ES-I3 (cell line): Measurements from ENCODE around the gene HS3ST4.

Experiments
- H3K36me3 ChIP-seq: 2 replicates; pipeline ENCODE4 v1.6.1; 2013; ENCODE audit warnings: mild to moderate bottlenecking, low read length, control low read depth, moderate library complexity; ENCODE audit not compliant: insufficient read depth
- H3K4me1 ChIP-seq: 2 replicates; pipeline ENCODE4 v1.6.1; 2013; ENCODE audit warnings: mild to moderate bottlenecking, control low read depth, low read length; ENCODE audit not compliant: insufficient read depth
- H3K9ac ChIP-seq: 2 replicates; pipeline ENCODE4 v1.6.1; 2013; ENCODE audit warnings: low read depth, mild to moderate bottlenecking, low read length, moderate library complexity
- H3K9me3 ChIP-seq: 2 replicates; pipeline ENCODE4 v1.6.1; 2013; ENCODE audit warnings: mild to moderate bottlenecking, low read length, moderate library complexity; ENCODE audit not compliant: control insufficient read depth, insufficient read depth

The HS3ST4 gene

DNA sequence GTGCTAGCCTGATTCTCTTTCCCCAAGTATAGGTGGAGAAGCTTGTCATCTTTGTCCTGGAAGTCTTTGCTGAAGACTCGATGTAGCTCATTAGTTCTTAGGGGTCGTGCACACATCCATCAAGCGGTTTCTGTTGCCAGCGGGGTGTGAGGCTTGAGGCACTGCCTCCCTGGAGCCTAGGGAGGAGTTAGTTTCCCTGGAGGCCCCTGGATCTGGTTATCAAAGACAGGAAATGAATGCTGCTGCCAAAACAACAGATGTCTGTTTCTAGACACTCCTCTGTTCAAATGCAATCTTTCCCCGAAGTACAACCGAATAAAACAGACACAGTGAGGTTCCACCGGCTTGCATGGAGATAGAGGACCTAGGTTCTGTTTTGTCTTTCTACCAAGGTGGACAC, 17.5 kb downstream of the HS3ST4 start:
- H3K36me3 ChIP-seq = no peaks in the 10 kb centered on the region
- no peaks in the 10 kb centered on the region; the same call in 1 of the 2 replicates for H3K9me3 ChIP-seq
- H3K4me1 ChIP-seq = peaks cover 9% of the 10 kb centered on the region; the same call in 1 of the 2 replicates
- H3K9ac ChIP-seq = no peak overlapping the region

DNA sequence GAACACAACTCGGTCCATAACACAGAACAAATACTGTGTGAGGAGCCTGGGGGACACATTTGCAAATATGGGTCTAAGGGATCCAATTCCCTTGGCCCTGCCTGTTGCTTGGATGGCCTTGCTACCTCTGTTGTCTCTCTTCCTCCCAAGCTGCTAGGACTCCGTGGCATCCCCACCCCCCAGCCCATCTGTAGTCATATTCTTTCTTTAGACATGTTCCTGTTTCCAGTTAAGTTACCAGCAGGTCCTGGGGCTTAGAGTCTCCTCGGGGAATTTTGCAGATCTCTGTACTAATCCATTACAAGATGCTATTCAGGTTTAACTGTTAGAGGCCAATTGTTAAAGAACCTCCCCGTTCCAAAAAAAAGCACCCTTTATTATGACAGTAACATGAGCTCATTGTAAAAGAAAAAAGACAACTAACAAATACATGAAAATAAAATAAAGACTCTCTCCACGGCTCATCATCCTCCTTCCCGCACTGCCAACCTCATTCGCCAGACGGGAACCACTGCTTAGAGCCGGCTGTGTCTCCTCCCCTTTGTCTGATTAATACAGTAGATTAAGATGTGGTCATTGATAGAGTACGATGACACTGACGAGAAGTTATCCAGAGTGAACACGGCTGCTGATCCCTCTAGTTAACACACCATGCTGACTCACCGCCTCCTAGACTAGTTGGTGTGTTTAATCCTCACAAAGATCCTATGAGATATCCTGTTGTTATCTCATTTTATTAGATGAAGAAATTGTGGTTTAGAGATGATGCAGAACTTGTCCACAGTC, 22.2 kb downstream of the HS3ST4 start:
- Histone ChIP-seq H3K9me3 (no peaks in the 10 kb centered on the region), H3K36me3 (no peaks in the 10 kb centered on the region), H3K4me1 (peaks cover 7% of the 10 kb centered on the region; the same call in 1 of the 2 replicates), H3K9ac (no peak overlapping the region)

DNA sequence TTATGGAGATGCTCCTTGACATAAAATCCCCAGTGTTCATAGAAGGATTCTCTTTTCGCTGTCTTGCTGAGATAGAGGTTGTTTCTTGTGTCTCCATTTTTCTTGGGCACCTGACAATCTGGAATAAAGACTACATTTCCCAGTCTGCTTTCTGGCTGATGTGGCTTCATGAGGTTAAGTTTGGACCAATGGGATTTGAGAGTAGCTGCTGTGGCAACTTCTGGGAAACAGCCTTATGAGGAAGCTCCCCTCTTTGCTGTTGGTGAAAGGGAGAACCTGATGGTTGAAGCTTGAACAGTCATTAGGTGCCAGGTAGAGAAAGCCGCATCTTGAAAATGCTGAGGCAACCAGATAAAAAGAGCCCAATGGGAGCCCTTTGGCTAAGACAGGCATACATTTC, 24.4 kb downstream of the HS3ST4 start:
- H3K9ac ChIP-seq = no peak overlapping the region
- H3K36me3 ChIP-seq = no peaks in the 10 kb centered on the region
- H3K9me3 ChIP-seq = no peaks in the 10 kb centered on the region; the same call in 1 of the 2 replicates
- H3K4me1 ChIP-seq = no peaks in the 10 kb centered on the region

DNA sequence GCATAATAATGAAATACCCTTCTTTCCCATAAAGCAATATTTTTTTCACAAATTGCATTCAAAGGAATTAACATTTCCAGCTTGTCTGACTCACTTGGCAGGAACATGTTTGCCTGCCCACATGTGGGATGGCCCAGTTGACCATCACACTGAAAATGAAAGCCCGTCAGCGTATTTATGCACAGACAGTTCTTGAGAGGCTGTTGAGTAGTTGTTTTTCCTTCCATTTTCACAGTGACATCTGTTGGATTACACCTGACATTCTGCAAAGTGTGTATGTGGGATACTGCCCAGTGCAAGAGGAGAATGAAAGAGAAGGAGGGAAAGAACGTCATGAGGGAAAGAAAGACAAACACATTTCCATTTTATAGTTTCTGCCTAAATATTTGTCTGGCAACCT, 29.7 kb downstream of the HS3ST4 start:
- no peaks in the 10 kb centered on the region for H3K36me3 ChIP-seq
- no peaks in the 10 kb centered on the region; the same call in 1 of the 2 replicates for H3K9me3 ChIP-seq
- H3K4me1 ChIP-seq = no peaks in the 10 kb centered on the region
- H3K9ac ChIP-seq = no peak overlapping the region

DNA sequence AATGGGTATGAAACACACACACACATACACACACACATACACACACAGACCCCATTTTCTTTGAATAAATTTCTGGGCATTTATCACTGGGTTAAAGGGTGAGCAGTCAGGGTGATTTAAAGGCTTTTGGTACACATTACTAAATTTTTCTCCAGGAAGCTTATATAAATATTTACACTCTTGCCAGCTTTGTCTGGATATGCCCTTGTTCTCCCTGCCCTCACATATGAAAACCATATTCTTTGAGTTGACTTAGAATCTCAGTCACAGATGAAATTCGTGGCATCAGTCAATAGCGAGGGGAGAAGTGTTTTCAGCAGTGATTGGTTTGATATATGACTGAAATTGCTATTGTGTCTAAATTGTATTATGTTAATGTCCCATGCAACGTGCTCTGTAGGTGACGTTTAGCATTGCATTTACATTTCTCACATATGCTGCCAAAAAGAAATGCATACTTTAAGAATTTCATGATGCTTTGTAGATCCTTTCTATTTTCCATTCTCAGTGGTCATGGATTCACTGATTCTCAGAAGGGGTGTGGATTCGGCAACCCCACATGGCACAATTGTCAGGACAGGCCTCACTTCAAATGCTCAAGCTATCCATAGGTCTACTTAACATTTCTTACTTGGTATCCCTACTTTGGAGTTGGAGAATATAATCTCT, 34.8 kb downstream of the HS3ST4 start:
- Histone ChIP-seq H3K36me3 (no peaks in the 10 kb centered on the region), H3K4me1 (no peaks in the 10 kb centered on the region), H3K9ac (no peak overlapping the region), H3K9me3 (no peaks in the 10 kb centered on the region)

DNA sequence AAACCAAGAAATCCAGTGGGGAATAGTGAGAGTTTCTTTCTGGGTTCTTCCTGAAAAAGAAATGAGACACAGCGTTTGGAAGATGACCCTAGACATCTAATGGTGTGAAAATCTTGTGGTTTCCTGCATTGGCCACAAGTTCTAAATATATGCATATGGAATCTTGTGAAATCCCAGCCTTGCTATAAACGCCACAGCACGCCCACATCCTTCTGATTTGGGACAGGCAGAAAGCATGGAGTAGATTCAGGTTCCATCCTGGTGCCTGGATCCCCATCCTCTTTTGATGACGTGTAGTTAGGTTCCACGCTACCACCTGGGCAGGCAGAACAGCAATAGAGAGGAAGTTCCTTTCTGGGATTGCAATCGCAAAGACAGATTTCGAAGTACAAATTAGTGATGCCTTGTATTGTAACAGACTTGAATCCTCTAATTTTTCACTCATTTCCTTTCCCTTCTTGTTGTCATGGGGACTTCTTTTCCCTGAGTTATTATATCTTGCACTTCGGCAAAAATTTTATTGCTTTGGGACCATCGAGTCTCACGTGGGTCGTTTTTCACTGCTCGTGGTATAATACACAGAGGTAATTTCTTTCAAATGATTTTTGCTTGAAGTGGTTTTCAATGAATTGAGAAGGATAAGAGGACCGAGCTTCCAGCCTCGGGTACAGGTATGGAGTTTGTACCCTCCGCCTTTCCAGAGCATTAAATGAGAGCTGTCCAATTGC, 37.6 kb downstream of the HS3ST4 start:
- H3K9me3 ChIP-seq = no peaks in the 10 kb centered on the region
- H3K9ac ChIP-seq = no peak overlapping the region
- H3K36me3 ChIP-seq = no peaks in the 10 kb centered on the region
- H3K4me1 ChIP-seq = no peaks in the 10 kb centered on the region

DNA sequence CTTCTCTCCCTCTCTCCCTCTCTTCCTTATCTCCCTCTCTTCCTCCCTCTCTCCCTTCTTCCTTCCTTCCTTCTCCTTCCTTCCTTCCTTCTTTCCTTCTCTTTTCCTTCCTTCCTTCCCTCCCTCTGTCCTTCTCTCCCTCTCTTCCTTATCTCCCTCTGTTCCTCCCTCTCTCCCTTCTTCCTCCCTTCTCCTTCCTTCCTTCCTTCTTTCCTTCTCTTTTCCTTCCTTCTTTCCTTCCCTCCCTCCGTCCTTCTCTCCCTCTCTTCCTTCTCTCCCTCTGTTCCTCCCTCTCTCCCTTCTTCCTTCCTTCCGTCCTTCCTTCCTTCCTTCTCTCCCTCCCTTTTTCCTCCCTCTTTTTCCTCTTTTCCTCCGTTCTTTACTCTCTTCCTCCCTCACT, 38.6 kb downstream of the HS3ST4 start:
- Histone ChIP-seq H3K36me3 (no peaks in the 10 kb centered on the region), H3K9ac (no peak overlapping the region), H3K4me1 (no peaks in the 10 kb centered on the region), H3K9me3 (no peaks in the 10 kb centered on the region)

DNA sequence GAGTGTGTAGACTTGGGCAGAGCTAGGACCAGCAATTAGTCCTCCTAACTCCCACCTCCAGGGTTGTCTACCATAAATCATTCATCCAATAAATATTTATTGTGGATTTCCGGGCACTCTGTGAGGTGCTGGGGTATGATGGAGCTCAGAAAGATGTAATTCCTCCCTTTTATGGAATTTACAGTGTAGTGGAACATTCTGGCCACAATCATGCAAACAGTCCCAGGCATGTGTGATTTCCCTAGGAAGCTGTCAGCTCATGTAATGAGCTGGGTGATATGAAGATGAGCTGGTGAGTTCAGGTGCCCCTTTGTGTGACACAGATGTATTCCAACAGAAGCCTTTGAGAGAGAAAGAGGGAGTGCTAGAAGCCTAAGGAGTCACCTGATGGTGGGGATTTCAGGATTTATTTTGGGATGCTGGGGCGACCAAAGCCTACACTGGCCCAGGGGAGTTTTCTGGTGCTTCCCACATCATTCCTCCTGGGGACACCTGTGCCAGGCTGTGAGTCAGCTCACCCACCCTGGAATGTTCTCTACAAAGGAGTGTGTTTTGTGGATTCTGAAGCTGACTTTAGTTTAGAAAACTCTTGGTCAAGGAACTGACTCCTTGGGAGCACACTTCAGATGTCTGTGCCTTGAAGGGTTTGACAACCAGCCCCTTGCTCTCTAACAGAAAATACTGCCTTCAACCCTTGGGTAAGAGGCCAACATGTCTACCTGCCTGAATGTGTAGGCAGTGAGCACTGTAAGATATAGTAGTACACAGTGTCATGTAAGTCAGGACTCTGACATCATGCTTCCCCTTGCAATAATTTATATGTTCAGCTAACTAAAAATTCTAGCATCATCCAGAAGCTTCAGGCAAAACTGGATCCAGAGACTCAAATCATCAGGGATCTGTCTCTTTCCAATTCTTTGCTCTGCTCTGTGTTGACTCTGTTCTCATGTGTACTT, 42.9 kb downstream of the HS3ST4 start:
- no peaks in the 10 kb centered on the region for H3K9me3 ChIP-seq
- no peak overlapping the region for H3K9ac ChIP-seq
- no peaks in the 10 kb centered on the region for H3K4me1 ChIP-seq
- no peaks in the 10 kb centered on the region for H3K36me3 ChIP-seq

DNA sequence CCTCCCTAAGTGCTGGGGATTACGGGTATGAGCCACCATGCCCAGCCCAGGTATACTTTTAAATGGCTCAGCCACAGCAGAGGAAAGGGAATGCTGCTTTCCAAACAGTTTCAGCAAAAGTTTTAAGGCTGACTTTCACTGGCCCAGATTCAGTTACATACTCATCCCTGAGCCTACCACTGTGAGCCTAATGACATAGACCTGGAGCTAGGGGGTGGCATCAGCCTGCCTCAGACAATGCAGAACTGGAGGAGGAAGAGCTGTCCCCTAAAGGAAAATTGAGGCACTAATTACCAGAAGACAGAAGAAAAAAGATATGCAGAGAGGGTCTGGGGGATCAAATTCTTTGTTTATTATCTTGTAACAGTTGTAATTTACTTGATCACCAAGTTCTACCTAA, 43.9 kb downstream of the HS3ST4 start:
- Histone ChIP-seq H3K4me1 (no peaks in the 10 kb centered on the region), H3K9ac (no peak overlapping the region), H3K9me3 (no peaks in the 10 kb centered on the region), H3K36me3 (no peaks in the 10 kb centered on the region)

DNA sequence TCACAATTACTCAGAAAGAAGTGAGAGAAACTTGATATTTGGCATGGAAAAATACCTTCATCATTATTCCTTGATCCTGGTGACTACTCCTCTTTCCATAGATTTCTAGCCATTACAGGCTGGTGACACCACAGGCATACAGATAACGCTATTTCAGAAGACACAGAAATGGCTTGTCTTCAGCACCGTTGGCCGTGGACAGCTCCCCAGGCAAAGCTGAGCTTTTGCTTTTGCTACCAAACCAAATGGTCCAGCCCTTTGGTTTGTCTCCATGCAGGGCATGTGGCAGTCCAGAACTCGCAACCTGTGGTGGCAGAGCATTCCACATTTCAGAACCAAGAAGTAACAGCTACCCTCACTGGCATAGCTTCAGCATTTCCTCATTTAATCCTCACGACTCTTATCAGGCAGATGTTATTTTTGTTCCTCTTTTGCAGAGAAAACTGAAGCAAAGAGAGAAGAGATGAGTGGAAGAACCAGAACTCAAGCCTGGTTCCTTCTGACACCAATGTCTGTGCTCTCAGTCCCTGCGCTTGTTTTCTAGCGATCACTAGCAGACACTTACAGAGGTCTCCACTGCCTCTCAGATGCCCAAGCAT, 55.5 kb downstream of the HS3ST4 start:
- H3K36me3 ChIP-seq = no peaks in the 10 kb centered on the region
- H3K9ac ChIP-seq = no peak overlapping the region
- H3K9me3 ChIP-seq = no peaks in the 10 kb centered on the region
- H3K4me1 ChIP-seq = no peaks in the 10 kb centered on the region

DNA sequence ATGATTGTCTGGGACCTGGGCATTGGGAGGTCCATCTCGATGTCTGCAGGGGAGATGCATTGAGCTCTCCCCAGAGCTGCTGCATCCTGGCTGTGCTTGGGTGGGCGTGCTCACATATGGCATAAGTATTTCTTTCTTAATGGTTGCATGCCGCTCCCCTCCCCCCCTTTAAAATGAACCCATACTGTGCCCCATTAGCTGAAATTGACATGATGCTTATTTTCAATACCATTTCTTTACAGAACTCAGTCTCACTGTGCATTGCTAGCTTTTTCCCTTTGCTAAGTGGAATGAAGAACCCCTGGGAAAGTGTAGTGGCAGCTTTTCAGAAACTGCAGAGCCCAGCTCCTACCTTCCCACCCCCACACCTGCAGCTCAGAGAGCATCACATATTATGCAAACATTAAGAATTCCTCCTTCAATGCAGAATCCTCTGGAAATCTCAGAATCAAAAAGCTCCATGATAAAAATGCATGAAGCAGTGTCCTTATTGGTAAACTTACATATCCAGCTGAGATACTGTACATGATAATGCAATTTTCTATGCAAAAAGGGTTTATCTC, 56.4 kb downstream of the HS3ST4 start:
- Histone ChIP-seq H3K36me3 (no peaks in the 10 kb centered on the region), H3K9ac (no peak overlapping the region), H3K4me1 (no peaks in the 10 kb centered on the region), H3K9me3 (no peaks in the 10 kb centered on the region)

DNA sequence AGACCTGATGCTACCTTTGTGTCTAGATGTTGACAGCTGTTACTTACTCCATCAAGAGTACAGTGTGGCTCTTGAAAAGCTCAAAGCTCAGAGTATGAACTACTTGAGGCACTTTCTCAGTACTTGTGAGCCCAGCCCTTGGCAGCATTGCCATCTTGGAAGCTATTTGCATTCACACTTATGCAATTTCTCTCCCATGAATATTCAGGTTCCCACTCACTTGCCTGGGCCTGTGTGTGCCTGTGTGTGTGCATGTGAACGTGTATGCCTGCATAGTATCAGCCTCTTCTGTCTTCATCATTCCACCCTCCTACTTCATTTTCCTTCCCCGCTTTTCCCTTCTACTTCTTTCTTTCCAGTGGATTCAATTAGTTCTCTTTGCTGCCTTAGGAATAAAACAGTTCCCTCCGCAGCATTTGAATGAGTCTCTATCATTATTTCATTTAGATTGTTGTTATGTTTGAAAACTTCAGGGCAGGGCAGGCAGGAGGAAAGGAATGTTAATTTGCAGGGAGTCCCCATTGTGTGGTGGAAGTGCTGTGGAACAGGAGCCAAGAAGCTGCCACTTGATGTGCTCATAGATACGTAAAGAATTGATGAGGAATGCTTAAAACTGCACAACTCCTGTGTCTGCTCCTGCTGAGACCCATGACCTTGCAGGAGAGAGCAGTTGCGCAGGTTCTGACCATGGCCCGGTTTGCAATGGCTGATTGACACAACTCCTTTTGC, 58.9 kb downstream of the HS3ST4 start:
- Histone ChIP-seq H3K9ac (no peak overlapping the region), H3K36me3 (no peaks in the 10 kb centered on the region), H3K4me1 (no peaks in the 10 kb centered on the region), H3K9me3 (no peaks in the 10 kb centered on the region)
